DND-41 (cell line): ENCODE results near the gene EDNRA.

Experiments used
- ATAC-seq: fragments of 200-7000 bp; cut with Tn5 transposase; 3 replicates; pipeline ENCODE4 v1.9.1; 2021; ENCODE audit warnings: low read depth; ENCODE audit not compliant: insufficient read depth
- DNase-seq: peaks from one replicate; pipeline ENCODE4 v3.0.0-alpha.2; 2020
- H2AFZ ChIP-seq: 2 replicates; pipeline ENCODE4 v1.6.0; 2012; ENCODE audit warnings: low read depth, low read length
- H3K27ac ChIP-seq: 2 replicates; pipeline ENCODE4 v1.5.1; 2012; ENCODE audit warnings: low read length, inconsistent platforms
- H3K27me3 ChIP-seq: fragments of 200-600 bp; sonication (generic); 2 replicates; pipeline ENCODE4 v1.6.0; 2012; ENCODE audit warnings: low read length, mild to moderate bottlenecking, inconsistent platforms; ENCODE audit not compliant: insufficient read depth, poor library complexity
- H3K36me3 ChIP-seq: 2 replicates; pipeline ENCODE4 v1.5.1; 2012; ENCODE audit warnings: low read length, inconsistent platforms; ENCODE audit not compliant: insufficient read depth
- H3K4me1 ChIP-seq: 2 replicates; pipeline ENCODE4 v1.5.1; 2012; ENCODE audit warnings: mild to moderate bottlenecking, low read length; ENCODE audit not compliant: insufficient read depth
- H3K4me2 ChIP-seq: 2 replicates; pipeline ENCODE4 v1.6.0; 2012; ENCODE audit warnings: mild to moderate bottlenecking, moderate library complexity, low read length, inconsistent platforms; ENCODE audit not compliant: insufficient read depth
- H3K4me3 ChIP-seq, 2 experiments: fragments of 200-600 bp in 1 of 2; shearing (Covaris generic) in 1 of 2; 2 replicates each; pipeline ENCODE4 v1.5.1; 2012 to 2016; ENCODE audit warnings: inconsistent platforms in 2 of 2, low read length in 2 of 2, mild to moderate bottlenecking in 2 of 2, low read depth in 1 of 2, moderate library complexity in 1 of 2
- H3K79me2 ChIP-seq: 2 replicates; pipeline ENCODE4 v1.6.0; 2012; ENCODE audit warnings: low read length, inconsistent platforms; ENCODE audit not compliant: insufficient read depth
- H3K9ac ChIP-seq: 2 replicates; pipeline ENCODE4 v1.6.0; 2012; ENCODE audit warnings: low read depth, mild to moderate bottlenecking, inconsistent platforms, low read length, moderate library complexity
- H3K9me3 ChIP-seq: 2 replicates; pipeline ENCODE4 v1.5.1; 2012; ENCODE audit warnings: low read length, moderate library complexity, mild to moderate bottlenecking, inconsistent platforms; ENCODE audit not compliant: insufficient read depth, severe bottlenecking
- H4K20me1 ChIP-seq: 2 replicates; pipeline ENCODE4 v1.6.0; 2012; ENCODE audit warnings: low read length; ENCODE audit not compliant: insufficient read depth
- EZH2 ChIP-seq: IDR thresholded peaks from 3 replicates; pipeline ENCODE4 v1.6.1; 2012; ENCODE audit warnings: borderline replicate concordance, low read depth, mild to moderate bottlenecking, moderate library complexity, low read length, inconsistent platforms; ENCODE audit not compliant: severe bottlenecking
- TF ChIP-seq, protein P1 (sequence below): IDR thresholded peaks from 2 replicates; pipeline ENCODE4 v1.5.1; 2012; ENCODE audit warnings: borderline replicate concordance, low read length, moderate library complexity, mild to moderate bottlenecking; ENCODE audit not compliant: poor library complexity, severe bottlenecking; ENCODE audit errors: extremely low read depth

The EDNRA gene

DNA sequence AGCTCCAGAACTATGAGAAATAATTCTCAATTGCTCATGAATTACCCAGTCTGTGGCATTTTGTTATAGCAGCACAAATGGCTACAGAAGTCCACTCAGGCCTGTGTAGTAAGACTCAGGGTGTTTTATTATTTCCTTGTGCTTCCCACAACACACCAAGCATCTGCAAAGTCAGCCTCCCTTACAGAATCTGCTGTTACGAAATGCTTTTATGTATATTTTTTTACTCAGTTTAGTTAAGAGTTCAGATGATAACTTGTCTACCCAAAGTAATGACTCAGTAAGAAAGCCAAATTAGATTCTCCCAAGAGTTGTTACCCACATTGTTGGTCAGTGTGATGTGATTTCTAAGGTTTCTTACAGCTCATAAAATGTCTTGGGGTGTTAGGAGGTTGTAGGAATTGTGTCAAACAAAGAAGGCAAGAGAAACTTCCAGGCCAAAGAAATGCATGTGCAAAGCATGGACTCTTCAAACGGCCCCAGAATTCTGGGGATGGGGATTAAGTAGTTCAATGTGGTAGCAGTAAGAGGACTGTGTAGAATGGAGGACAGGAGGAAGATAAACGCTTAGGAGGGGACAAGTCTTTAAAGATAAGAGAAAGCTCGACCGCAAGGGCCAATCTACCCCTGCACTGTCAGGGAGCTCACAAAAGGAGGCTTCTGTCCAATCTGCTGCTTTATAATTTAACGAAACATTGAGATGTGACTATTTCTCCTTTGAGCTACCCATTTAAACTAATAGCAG, 100.9 kb downstream of the EDNRA start:
- Histone ChIP-seq H3K4me1 (no peaks in the 10 kb centered on the region), H4K20me1 (no peaks in the 10 kb centered on the region), H3K27ac (no peak overlapping the region), H3K4me3 (no peak overlapping the region), H3K36me3 (no peaks in the 10 kb centered on the region), H3K27me3 (no peaks in the 10 kb centered on the region), H2AFZ (no peak overlapping the region), H3K9ac (no peak overlapping the region), H3K79me2 (no peaks in the 10 kb centered on the region), H3K4me2 (no peak overlapping the region), H3K9me3 (no peaks in the 10 kb centered on the region)
- ATAC-seq: no peak
- no peak for TF ChIP-seq EZH2
- TF ChIP-seq, protein P1, sequence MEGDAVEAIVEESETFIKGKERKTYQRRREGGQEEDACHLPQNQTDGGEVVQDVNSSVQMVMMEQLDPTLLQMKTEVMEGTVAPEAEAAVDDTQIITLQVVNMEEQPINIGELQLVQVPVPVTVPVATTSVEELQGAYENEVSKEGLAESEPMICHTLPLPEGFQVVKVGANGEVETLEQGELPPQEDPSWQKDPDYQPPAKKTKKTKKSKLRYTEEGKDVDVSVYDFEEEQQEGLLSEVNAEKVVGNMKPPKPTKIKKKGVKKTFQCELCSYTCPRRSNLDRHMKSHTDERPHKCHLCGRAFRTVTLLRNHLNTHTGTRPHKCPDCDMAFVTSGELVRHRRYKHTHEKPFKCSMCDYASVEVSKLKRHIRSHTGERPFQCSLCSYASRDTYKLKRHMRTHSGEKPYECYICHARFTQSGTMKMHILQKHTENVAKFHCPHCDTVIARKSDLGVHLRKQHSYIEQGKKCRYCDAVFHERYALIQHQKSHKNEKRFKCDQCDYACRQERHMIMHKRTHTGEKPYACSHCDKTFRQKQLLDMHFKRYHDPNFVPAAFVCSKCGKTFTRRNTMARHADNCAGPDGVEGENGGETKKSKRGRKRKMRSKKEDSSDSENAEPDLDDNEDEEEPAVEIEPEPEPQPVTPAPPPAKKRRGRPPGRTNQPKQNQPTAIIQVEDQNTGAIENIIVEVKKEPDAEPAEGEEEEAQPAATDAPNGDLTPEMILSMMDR: no peak
- DNase-seq: no peak

- Histone ChIP-seq H3K27me3 (no peaks in the 10 kb centered on the region), H3K4me2 (no peak overlapping the region), H4K20me1 (no peaks in the 10 kb centered on the region), H3K4me3 (no peak overlapping the region), H3K27ac (no peak overlapping the region), H3K9me3 (no peaks in the 10 kb centered on the region), H2AFZ (no peak overlapping the region), H3K79me2 (no peaks in the 10 kb centered on the region), H3K9ac (no peak overlapping the region), H3K4me1 (no peaks in the 10 kb centered on the region), H3K36me3 (no peaks in the 10 kb centered on the region)
- ATAC-seq: no peak
- no peak for TF ChIP-seq EZH2
- TF ChIP-seq, protein P1: no peak
- no peak for DNase-seq
These were observed 101.6 kb downstream of the EDNRA start for GRCh38 chr4:147582386-147583060.

- H2AFZ ChIP-seq: no peak overlapping the region
- H3K9ac ChIP-seq: no peak overlapping the region
- H3K27me3 ChIP-seq: no peaks in the 10 kb centered on the region
- no peak for DNase-seq
- no peak overlapping the region for H3K4me2 ChIP-seq
- H3K36me3 ChIP-seq: no peaks in the 10 kb centered on the region
- H3K4me1 ChIP-seq: no peaks in the 10 kb centered on the region
- no peaks in the 10 kb centered on the region for H3K9me3 ChIP-seq
- ATAC-seq: no peak
- TF ChIP-seq, protein P1: no peak
- TF ChIP-seq EZH2: no peak
- H3K79me2 ChIP-seq: no peaks in the 10 kb centered on the region
- H4K20me1 ChIP-seq: no peaks in the 10 kb centered on the region
- H3K27ac ChIP-seq: no peak overlapping the region
- no peak overlapping the region for H3K4me3 ChIP-seq
These were observed 103.0 kb downstream of the EDNRA start for GRCh38 chr4:147583876-147584275.
